C4-2B (cell line): Measurements from ENCODE around the gene ERGIC2.

Experiments used
- ZFX ChIP-seq: fragments of 450-650 bp; IDR thresholded peaks from 2 replicates; pipeline ENCODE4 v1.6.1; 2017
- TF ChIP-seq, protein P1 (sequence below): fragments of 450-650 bp; conservative IDR thresholded peaks from 2 replicates; pipeline ENCODE4 v1.5.1; 2017; ENCODE audit warnings: mild to moderate bottlenecking

DNA sequence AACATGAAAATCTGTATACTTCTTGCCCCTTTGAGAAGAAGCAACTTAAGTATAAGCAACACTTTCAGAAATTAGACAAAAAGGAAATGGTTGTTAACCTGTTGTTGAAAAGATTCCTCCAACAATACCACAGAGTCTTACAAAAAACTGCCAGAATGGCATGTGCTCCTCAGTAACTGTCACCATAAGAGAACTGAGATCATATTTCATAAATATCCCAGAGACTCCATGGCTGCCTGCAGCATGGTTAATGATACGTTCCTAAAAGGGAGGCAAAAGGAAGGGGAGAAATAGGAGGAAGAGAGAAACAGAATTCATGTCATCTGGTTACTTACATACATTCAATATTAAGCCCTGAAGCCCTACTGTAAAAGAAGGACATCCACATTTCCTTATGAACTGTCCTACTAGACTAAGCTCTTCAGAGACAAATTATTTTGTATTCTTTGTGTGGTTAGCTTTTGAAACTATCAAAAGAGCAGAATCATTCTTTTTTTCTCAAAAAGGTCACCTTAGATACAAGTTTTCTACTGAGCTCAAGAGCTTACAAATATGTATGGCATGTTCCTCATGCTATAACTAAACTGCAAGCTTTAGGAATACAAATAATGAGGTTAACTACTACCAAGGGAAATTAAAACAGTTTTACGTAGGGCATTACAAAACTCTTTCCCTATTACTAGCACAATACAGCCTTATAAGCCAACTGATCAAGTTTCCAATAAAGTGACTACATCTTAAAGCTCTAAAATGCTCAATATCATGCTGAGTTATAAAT, 37.8 kb downstream of the ERGIC2 start:
- TF ChIP-seq, protein P1, sequence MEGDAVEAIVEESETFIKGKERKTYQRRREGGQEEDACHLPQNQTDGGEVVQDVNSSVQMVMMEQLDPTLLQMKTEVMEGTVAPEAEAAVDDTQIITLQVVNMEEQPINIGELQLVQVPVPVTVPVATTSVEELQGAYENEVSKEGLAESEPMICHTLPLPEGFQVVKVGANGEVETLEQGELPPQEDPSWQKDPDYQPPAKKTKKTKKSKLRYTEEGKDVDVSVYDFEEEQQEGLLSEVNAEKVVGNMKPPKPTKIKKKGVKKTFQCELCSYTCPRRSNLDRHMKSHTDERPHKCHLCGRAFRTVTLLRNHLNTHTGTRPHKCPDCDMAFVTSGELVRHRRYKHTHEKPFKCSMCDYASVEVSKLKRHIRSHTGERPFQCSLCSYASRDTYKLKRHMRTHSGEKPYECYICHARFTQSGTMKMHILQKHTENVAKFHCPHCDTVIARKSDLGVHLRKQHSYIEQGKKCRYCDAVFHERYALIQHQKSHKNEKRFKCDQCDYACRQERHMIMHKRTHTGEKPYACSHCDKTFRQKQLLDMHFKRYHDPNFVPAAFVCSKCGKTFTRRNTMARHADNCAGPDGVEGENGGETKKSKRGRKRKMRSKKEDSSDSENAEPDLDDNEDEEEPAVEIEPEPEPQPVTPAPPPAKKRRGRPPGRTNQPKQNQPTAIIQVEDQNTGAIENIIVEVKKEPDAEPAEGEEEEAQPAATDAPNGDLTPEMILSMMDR: no peak
- no peak for TF ChIP-seq ZFX
